Kidney (tissue), 14 donors: Measurements from ENCODE around the gene FAM107B. TPM values are rescaled to one million over a fixed set of nuclear protein-coding genes. Genes with fewer than 3 reads are reported as not detected.

Experiments used
- DNase-seq, 5 donors: peaks; one replicate each; pipeline ENCODE4 v3.0.0-alpha.2; 2013 to 2020
- FAIRE-seq: peaks from 2 replicates; lab custom pipeline; 2012; peaks lifted over from hg19 to GRCh38; lab: Jason Lieb, UNC
- H3K27ac ChIP-seq, 2 donors: one replicate each; pipeline ENCODE4 v1.7.0; 2013; ENCODE audit warnings: low read depth in 2 of 2, low read length in 2 of 2, inconsistent platforms in 1 of 2
- H3K27me3 ChIP-seq: one replicate; pipeline ENCODE4 v1.7.1; 2013; ENCODE audit warnings: low read length, inconsistent platforms; ENCODE audit not compliant: control insufficient read depth, insufficient read depth
- H3K36me3 ChIP-seq, 3 donors: one replicate each; pipeline versions ENCODE4 v1.7.0 to v1.7.1; 2013; ENCODE audit warnings: low read length in 3 of 3, control low read depth in 1 of 3, inconsistent platforms in 1 of 3; ENCODE audit not compliant: insufficient read depth in 3 of 3, control insufficient read depth in 2 of 3
- H3K4me1 ChIP-seq, 3 donors: one replicate each; pipeline versions ENCODE4 v1.7.0 to v1.7.1; 2013; ENCODE audit warnings: low read length in 3 of 3, inconsistent platforms in 1 of 3, low read depth in 1 of 3; ENCODE audit not compliant: control insufficient read depth in 2 of 3, insufficient read depth in 2 of 3
- H3K4me3 ChIP-seq, 3 donors: one replicate each; pipeline versions ENCODE4 v1.7.0 to v1.8.1; 2013; ENCODE audit warnings: low read length in 3 of 3, control low read depth in 1 of 3, inconsistent platforms in 1 of 3
- H3K9ac ChIP-seq, 3 donors: one replicate each; pipeline versions ENCODE4 v1.7.0 to v1.7.1; 2013; ENCODE audit warnings: low read length in 3 of 3, control low read depth in 1 of 3, inconsistent platforms in 1 of 3
- H3K9me3 ChIP-seq, 3 donors: one replicate each; pipeline versions ENCODE4 v1.7.0 to v1.7.1; 2013; ENCODE audit warnings: low read length in 3 of 3, control low read depth in 1 of 3, inconsistent platforms in 1 of 3; ENCODE audit not compliant: control insufficient read depth in 2 of 3, insufficient read depth in 1 of 3
- CTCF ChIP-seq: IDR thresholded peaks from 3 replicates; pipeline ENCODE4 v1.5.1; 2012; ENCODE audit warnings: mild to moderate bottlenecking, moderate library complexity, borderline replicate concordance; ENCODE audit not compliant: insufficient read depth; ENCODE audit errors: extremely low read depth
- intact Hi-C: fragments of 100-400 bp; cut with DNase I; formaldehyde crosslinking; loops from one replicate; pipeline ENCODE4 v1.11.1; 2022
- polyA plus RNA-seq: library from polyadenylated mRNA; stranded (reverse); fragments of 350-450 nt; fragmentation: Illumina TruSeq; extraction: RNeasy Lipid Tissue Mini Kit (QIAGEN cat#74804); gene quantifications from one replicate; pipeline ENCODE4 v1.2.3, GENCODE V29; 2014; ENCODE audit warnings: low read depth, low replicate concordance; ENCODE audit not compliant: insufficient read depth
- total RNA-seq: library from RNA; stranded (reverse); fragmentation: NEBNext Ultra II Directional; extraction: Animal tissue kit (Norgen Biotek cat#: 25700); gene quantifications from one replicate; pipeline ENCODE4 v1.2.1, GENCODE V29; 2021
- donor health status: control.
- donor health status: control.
- donor health status: control.
- donor health status: control.
- donor health status: control.
- donor health status: DM: yes; HTN: yes; CAD: no.
- donor health status: Normal renal cell carcinoma (clear cell type).

Gene FAM107B
- total and polyA plus RNA-seq, 2 donors from 2014 or later = 105 to 122 TPM

DNA sequence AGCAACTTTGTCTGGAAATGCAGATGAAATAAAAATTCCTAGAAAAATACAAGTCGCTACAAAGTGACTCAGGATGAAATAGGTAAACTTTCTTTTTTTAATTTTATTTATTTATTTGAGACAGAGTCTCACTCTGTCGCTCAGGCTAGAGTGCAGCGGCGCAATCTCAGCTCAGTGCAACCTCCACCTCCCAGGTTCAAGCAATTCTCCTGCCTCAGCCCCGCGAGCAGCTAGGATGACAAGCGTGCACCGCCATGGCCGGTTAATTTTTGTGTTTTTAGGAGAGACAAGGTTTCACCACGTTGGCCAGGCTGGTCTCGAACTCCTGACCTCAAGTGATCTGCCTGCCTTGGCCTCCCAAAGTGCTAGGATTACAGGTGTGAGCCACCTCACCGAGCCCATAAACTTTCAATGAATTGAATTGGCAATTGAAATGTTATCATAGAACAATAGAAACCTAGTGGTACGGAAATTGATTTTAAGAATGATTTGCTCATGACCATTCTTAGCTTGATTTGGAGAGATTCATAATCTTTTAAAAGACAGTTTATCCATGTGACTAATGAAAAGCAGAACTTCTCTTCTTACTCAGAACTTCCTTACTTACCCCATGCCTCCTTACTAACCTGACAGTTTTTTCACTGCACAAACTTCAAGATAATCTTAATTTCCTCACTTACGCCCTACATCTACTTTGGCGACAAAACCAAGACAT is 161.7 kb downstream of the FAM107B start:
- Histone ChIP-seq H3K4me3 (no peak overlapping the region), H3K36me3 (no peaks in the 10 kb centered on the region), H3K9ac (no peak overlapping the region), H3K27ac (peak overlapping the region; percentile 78 to 79), H3K4me1 (peaks cover 0 to 25% (median 18%) of the 10 kb centered on the region in 3 donors), H3K27me3 (no peaks in the 10 kb centered on the region), H3K9me3 (no peaks in the 10 kb centered on the region)
- intact Hi-C loops = no loop called here
- no peak for TF ChIP-seq CTCF
- peak in 2 of 5 donors; percentile 29 to 52 for DNase-seq
- no peak for FAIRE-seq

DNA sequence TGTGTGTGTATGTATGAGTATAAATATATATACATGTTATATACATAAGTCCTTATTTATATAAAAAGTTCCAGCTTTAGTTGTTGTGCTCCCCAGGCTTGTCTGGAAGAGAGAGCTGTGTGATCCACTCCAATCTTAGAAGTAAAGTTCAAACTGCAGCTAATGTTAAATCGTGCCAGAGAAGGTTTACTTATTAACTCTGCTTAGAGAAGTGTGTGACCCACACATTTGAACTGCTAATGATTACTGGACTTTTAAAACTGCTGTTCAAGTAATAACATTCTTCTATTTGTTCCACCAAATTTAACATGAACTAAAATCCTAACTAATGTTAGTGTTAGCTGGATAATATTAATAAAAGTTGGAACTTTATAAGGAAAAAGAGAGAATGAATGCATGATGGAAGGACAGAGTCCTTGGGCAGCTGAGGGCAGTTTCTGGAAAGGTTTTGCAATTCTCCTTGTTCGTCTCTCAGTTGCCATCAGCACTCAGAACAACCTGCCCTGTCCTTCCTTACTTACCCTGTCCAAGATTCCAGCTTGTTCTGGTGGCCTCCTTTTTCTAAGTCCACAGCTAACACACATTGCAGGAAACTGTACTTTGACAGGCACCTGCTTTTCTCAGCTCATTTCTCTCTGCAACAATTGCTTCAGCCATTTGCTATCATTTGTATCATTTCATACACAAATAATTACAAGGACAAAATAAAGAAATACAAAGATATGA is 162.6 kb downstream of the FAM107B start:
- Histone ChIP-seq H3K4me3 (no peak overlapping the region), H3K27ac (peak overlapping the region; percentile 78 to 79), H3K4me1 (peaks cover 0 to 18% (median 14%) of the 10 kb centered on the region in 3 donors), H3K9me3 (no peaks in the 10 kb centered on the region), H3K9ac (no peak overlapping the region), H3K36me3 (no peaks in the 10 kb centered on the region), H3K27me3 (no peaks in the 10 kb centered on the region)
- TF ChIP-seq CTCF = no peak
- intact Hi-C loops = no loop called here
- FAIRE-seq (peak; percentile 97), DNase-seq (peak in 2 of 5 donors; percentile 80 to 81)

DNA sequence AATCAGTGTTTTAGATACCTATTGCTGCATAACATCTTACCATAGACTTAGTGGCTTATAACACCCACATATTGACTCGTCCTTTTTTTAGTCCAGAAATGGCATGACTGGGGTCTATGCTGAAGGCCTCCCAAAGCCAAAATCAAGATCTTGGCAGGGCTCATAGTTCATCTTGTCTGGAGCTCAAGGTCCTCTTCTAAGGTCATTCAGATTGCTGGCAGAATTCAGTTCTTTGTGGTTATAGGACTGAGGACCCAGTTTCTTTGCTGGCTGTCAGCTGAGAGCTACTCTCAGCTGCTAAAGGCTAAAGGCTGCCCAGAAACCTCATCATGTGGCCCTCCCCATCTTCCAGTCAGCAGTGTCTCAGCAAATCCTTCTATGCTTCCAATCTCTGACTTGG is 165.5 kb downstream of the FAM107B start:
- Histone ChIP-seq H3K9ac (no peak overlapping the region), H3K4me3 (no peak overlapping the region), H3K9me3 (no peaks in the 10 kb centered on the region), H3K27me3 (no peaks in the 10 kb centered on the region), H3K36me3 (no peaks in the 10 kb centered on the region), H3K4me1 (peaks cover 0 to 28% (median 13%) of the 10 kb centered on the region in 3 donors), H3K27ac (peak overlapping the region in 1 of 2 donors; percentile 52)
- intact Hi-C loops = no loop called here
- TF ChIP-seq CTCF = no peak
- no peak for FAIRE-seq
- DNase-seq = no peak
